B cell (primary cell): ENCODE measurements around the gene MAMLD1. TPM values are rescaled to one million over a fixed set of nuclear protein-coding genes. Genes with fewer than 3 reads are reported as not detected.

Source experiments
- ATAC-seq: fragments of 200-7000 bp; cut with Tn5 transposase; one replicate; pipeline ENCODE4 v1.10.0; 2021; ENCODE audit warnings: low read depth, mild to moderate bottlenecking, moderate number of reproducible peaks, moderate library complexity
- CTCF ChIA-PET: fragments of 350-600 bp; sonication (Branson Sonifier 250); formaldehyde crosslinking; loops from one replicate; lab custom pipeline; 2021; ENCODE audit warnings: antibody characterized with exemption, inconsistent platforms; lab: Charles Lee
- POLR2A ChIA-PET: fragments of 350-600 bp; sonication (Branson Sonifier 250); formaldehyde crosslinking; loops from one replicate; lab custom pipeline; 2021; ENCODE audit warnings: antibody characterized with exemption; lab: Charles Lee
- DNase-seq: peaks from one replicate; pipeline ENCODE4 v3.0.0; 2013
- H2AFZ ChIP-seq: 2 replicates; pipeline ENCODE4 v1.6.1; 2012; ENCODE audit warnings: mild to moderate bottlenecking, low read depth, low read length; ENCODE audit not compliant: insufficient read depth, poor library complexity, severe bottlenecking
- H3K27ac ChIP-seq, 2 donors: 1 replicate in 1 of 2; 2 replicates in 1 of 2; pipeline ENCODE4 v1.5.1; 2012 to 2013; ENCODE audit warnings: low read length in 2 of 2, mild to moderate bottlenecking in 2 of 2, moderate library complexity in 1 of 2
- H3K27me3 ChIP-seq, 4 experiments: fragments of 200-600 bp in 1 of 4; sonication (generic) in 1 of 4; replicated peaks in 1 of 4; 1 replicate in 2 of 4; 2 replicates in 2 of 4; pipeline versions ENCODE4 v1.6.1 to v1.7.0; 2013 to 2016; ENCODE audit warnings: low read length in 3 of 4, mild to moderate bottlenecking in 2 of 4, mixed read lengths in 1 of 4, moderate library complexity in 1 of 4; ENCODE audit not compliant: insufficient read depth in 4 of 4, control insufficient read depth in 3 of 4; ENCODE audit errors: control extremely low read depth in 1 of 4
- H3K36me3 ChIP-seq, 2 experiments: replicated peaks in 1 of 2; 1 replicate in 1 of 2; 2 replicates in 1 of 2; pipeline versions ENCODE4 v1.6.1 to v1.7.1; 2013; ENCODE audit warnings: low read length in 1 of 2; ENCODE audit not compliant: insufficient read depth in 2 of 2, control insufficient read depth in 1 of 2; ENCODE audit errors: control extremely low read depth in 1 of 2, extremely low read depth in 1 of 2
- H3K4me1 ChIP-seq, 2 donors: fragments of 200-600 bp in 1 of 2; sonication (generic) in 1 of 2; 1 replicate in 1 of 2; 2 replicates in 1 of 2; pipeline versions ENCODE4 v1.5.1 to v1.6.1; 2013 to 2017; ENCODE audit warnings: low read length in 2 of 2; ENCODE audit not compliant: control insufficient read depth in 2 of 2, insufficient read depth in 2 of 2
- H3K4me2 ChIP-seq: replicated peaks from 2 replicates; pipeline ENCODE3; 2012; ENCODE audit warnings: mild to moderate bottlenecking, low read depth, low read length; ENCODE audit not compliant: poor library complexity, severe bottlenecking
- H3K4me3 ChIP-seq, 5 experiments: fragments of 200-600 bp in 1 of 5; sonication (generic) in 1 of 5; 1 replicate in 3 of 5; 2 replicates in 2 of 5; pipeline versions ENCODE4 v1.5.1 to v1.7.0; 2011 to 2016; ENCODE audit warnings: low read length in 4 of 5, mild to moderate bottlenecking in 4 of 5, low read depth in 2 of 5, control low read depth in 1 of 5, moderate library complexity in 1 of 5; ENCODE audit not compliant: insufficient read depth in 1 of 5; ENCODE audit errors: control extremely low read depth in 1 of 5, extremely low read depth in 1 of 5
- H3K79me2 ChIP-seq: fragments of 200-600 bp; sonication (generic); one replicate; pipeline ENCODE4 v1.6.0; 2016; ENCODE audit warnings: low read length; ENCODE audit not compliant: control insufficient read depth, insufficient read depth
- H3K9ac ChIP-seq: fragments of 200-600 bp; sonication (generic); 2 replicates; pipeline ENCODE4 v1.6.1; 2017; ENCODE audit warnings: mild to moderate bottlenecking, low read length, moderate library complexity
- H3K9me3 ChIP-seq, 3 donors: one replicate each; pipeline versions ENCODE4 v1.6.1 to v1.7.1; 2013; ENCODE audit warnings: low read length in 2 of 3; ENCODE audit not compliant: control insufficient read depth in 2 of 3, insufficient read depth in 1 of 3; ENCODE audit errors: control extremely low read depth in 1 of 3
- H4K20me1 ChIP-seq: 2 replicates; pipeline ENCODE4 v1.6.0; 2012; ENCODE audit warnings: mild to moderate bottlenecking, low read length; ENCODE audit not compliant: insufficient read depth, control insufficient read depth, poor library complexity, severe bottlenecking
- H3K27ac Mint-ChIP-seq: one replicate; pipeline ENCODE4 v1.8.0; 2021; ENCODE audit warnings: mixed read lengths
- H3K27me3 Mint-ChIP-seq: one replicate; pipeline ENCODE4 v1.8.0; 2021; ENCODE audit warnings: mixed read lengths
- H3K4me1 Mint-ChIP-seq: one replicate; pipeline ENCODE4 v1.8.0; 2021; ENCODE audit warnings: mixed read lengths
- H3K4me3 Mint-ChIP-seq: one replicate; pipeline ENCODE4 v1.8.0; 2021; ENCODE audit warnings: mixed read lengths
- H3K9me3 Mint-ChIP-seq: one replicate; pipeline ENCODE4 v1.8.0; 2022; ENCODE audit warnings: mixed read lengths; ENCODE audit not compliant: insufficient read depth
- EZH2 ChIP-seq: IDR thresholded peaks from 2 replicates; pipeline ENCODE4 v1.6.1; 2012; ENCODE audit warnings: borderline replicate concordance, low read depth, mild to moderate bottlenecking, moderate library complexity, low read length; ENCODE audit not compliant: insufficient read depth, poor library complexity, severe bottlenecking
- WGBS: methylation state at CpG from one replicate; pipeline ENCODE4 v1.1.5; 2013; ENCODE audit warnings: missing lambda C conversion rate; ENCODE audit not compliant: insufficient coverage; 5-methylcytosine and 5-hydroxymethylcytosine counted together
- intact Hi-C: fragments of 100-400 bp; cut with micrococcal nuclease; formaldehyde crosslinking; loops from one replicate; pipeline ENCODE4 v1.10.0; 2022
- polyA plus RNA-seq: library from polyadenylated mRNA; depleted of rRNA; stranded (reverse); fragments of >200 nt; gene quantifications from 2 replicates; pipeline ENCODE4 v1.2.3, GENCODE V29; 2012
- total RNA-seq, 2 donors: library from RNA; stranded (reverse); fragments of 120-200 nt in 1 of 2; gene quantifications; 1 replicate in 1 of 2; 2 replicates in 1 of 2; pipeline versions ENCODE4 v1.2.3 to v1.2.4, GENCODE V29; 2013 to 2022
- TF ChIP-seq, protein P1 (sequence below): fragments of 200-600 bp; IDR thresholded peaks from one replicate; pipeline ENCODE4 v1.8.0; 2022; ENCODE audit warnings: antibody characterized with exemption, mild to moderate bottlenecking

Gene MAMLD1
- total and polyA plus RNA-seq, 2 donors (not counting 1 experiment from before 2014, with no cell fraction given): 1.4 to 1.9 TPM

DNA sequence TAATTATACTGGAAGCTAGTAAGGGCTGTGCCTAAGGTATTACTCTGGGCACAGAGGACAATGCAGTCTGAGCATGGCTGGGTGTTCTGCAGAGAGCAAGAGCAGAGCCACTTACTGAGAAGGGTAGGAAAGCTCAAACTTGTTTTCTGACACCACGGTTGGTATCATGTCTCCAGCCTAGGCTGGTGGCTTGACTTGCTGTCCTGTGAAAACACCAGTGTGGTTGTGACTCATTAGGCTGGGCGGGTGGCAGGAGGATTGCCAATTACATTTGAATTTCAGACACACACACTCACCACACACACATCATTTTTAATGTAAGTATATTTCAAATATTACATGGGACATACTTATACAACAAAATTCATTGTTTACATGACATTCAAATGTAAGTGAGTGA is 185.6 kb downstream of the MAMLD1 start:
- Histone ChIP-seq H4K20me1 (no peaks in the 10 kb centered on the region), H3K4me1 (peaks cover 12 to 29% of the 10 kb centered on the region in 2 donors), H3K9ac (no peak overlapping the region), H3K27me3 (no peaks in the 10 kb centered on the region), H3K4me2 (no peak overlapping the region), H3K27ac (no peak overlapping the region), H3K4me3 (no peak overlapping the region), H3K79me2 (no peaks in the 10 kb centered on the region), H3K36me3 (no peaks in the 10 kb centered on the region), H2AFZ (no peak overlapping the region), H3K9me3 (no peaks in the 10 kb centered on the region)
- H3K4me1 Mint-ChIP-seq: peaks cover 20% of the 10 kb centered on the region
- WGBS: 100% methylated on average over 1 of the region's 2 CpGs
- no peaks in the 10 kb centered on the region for H3K27me3 Mint-ChIP-seq
- no peak for DNase-seq
- intact Hi-C loops: no loop called here
- H3K27ac Mint-ChIP-seq: peak overlapping the region; percentile 26
- ATAC-seq: no peak
- POLR2A ChIA-PET: interaction anchor here (2.7 kb wide), 1 partner anchor 20 kb away, joined by 9 read pairs; the partner anchor contains the start of gene MTM1
- peak overlapping the region; percentile 45 for H3K4me3 Mint-ChIP-seq
- TF ChIP-seq, protein P1, sequence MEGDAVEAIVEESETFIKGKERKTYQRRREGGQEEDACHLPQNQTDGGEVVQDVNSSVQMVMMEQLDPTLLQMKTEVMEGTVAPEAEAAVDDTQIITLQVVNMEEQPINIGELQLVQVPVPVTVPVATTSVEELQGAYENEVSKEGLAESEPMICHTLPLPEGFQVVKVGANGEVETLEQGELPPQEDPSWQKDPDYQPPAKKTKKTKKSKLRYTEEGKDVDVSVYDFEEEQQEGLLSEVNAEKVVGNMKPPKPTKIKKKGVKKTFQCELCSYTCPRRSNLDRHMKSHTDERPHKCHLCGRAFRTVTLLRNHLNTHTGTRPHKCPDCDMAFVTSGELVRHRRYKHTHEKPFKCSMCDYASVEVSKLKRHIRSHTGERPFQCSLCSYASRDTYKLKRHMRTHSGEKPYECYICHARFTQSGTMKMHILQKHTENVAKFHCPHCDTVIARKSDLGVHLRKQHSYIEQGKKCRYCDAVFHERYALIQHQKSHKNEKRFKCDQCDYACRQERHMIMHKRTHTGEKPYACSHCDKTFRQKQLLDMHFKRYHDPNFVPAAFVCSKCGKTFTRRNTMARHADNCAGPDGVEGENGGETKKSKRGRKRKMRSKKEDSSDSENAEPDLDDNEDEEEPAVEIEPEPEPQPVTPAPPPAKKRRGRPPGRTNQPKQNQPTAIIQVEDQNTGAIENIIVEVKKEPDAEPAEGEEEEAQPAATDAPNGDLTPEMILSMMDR: no peak
- TF ChIP-seq EZH2: no peak
- no peaks in the 10 kb centered on the region for H3K9me3 Mint-ChIP-seq
- CTCF ChIA-PET: no interaction called here

GRCh38 chrX:150551963-150552362 is 188.8 kb downstream of the MAMLD1 start:
- H3K9me3 Mint-ChIP-seq: no peaks in the 10 kb centered on the region
- no peaks in the 10 kb centered on the region for H3K9me3 ChIP-seq
- ATAC-seq: no peak
- H2AFZ ChIP-seq: no peak overlapping the region
- DNase-seq: no peak
- ChIA-PET POLR2A (no interaction called here), CTCF (no interaction called here)
- intact Hi-C loops: no loop called here
- no peak for TF ChIP-seq EZH2
- TF ChIP-seq, protein P1: no peak
- no peak overlapping the region for H3K27ac Mint-ChIP-seq
- H3K4me1 Mint-ChIP-seq: peaks cover 7% of the 10 kb centered on the region
- no peak overlapping the region for H3K9ac ChIP-seq
- no peak overlapping the region for H3K4me3 Mint-ChIP-seq
- no peaks in the 10 kb centered on the region for H3K79me2 ChIP-seq
- no peaks in the 10 kb centered on the region for H3K27me3 ChIP-seq
- no peaks in the 10 kb centered on the region for H3K27me3 Mint-ChIP-seq
- H3K4me3 ChIP-seq: no peak overlapping the region
- WGBS: 80% methylated on average over 1 of the region's 3 CpGs
- peaks cover 4 to 15% of the 10 kb centered on the region in 2 donors for H3K4me1 ChIP-seq
- H3K27ac ChIP-seq: no peak overlapping the region
- H4K20me1 ChIP-seq: no peaks in the 10 kb centered on the region
- no peak overlapping the region for H3K4me2 ChIP-seq
- no peaks in the 10 kb centered on the region for H3K36me3 ChIP-seq
